Hematopoietic multipotent progenitor cell treated with erythropoietin and hydrocortisone succinate and interleukin-3 and kit ligand, for 17 days (in vitro differentiated cells): Measurements from ENCODE around the gene JDP2.

Experiments
- DNase-seq: peaks from one replicate; pipeline ENCODE4 v3.0.0-alpha.2; 2015; ENCODE audit warnings: low spot score

The JDP2 gene

GRCh38 chr14:75484711-75485429, 57.0 kb downstream of the JDP2 start:
- DNase-seq, result no peak

- no peak for DNase-seq
Observed at GRCh38 chr14:75486318-75486717, 58.5 kb downstream of the JDP2 start.

GRCh38 chr14:75487155-75487671, 59.4 kb downstream of the JDP2 start:
- DNase-seq, result no peak

- DNase-seq, result no peak
Observed at GRCh38 chr14:75489480-75489837, 61.6 kb downstream of the JDP2 start.

GRCh38 chr14:75491376-75491978, 63.7 kb downstream of the JDP2 start:
- no peak for DNase-seq

- no peak for DNase-seq
Observed at GRCh38 chr14:75492832-75493591, 65.2 kb downstream of the JDP2 start.

- DNase-seq, result no peak
Observed at GRCh38 chr14:75493592-75494087, 65.8 kb downstream of the JDP2 start.

- DNase-seq, result no peak
Observed at GRCh38 chr14:75494896-75495295, 67.1 kb downstream of the JDP2 start.

- no peak for DNase-seq
Observed at GRCh38 chr14:75495399-75495798, 67.6 kb downstream of the JDP2 start.

- DNase-seq, result no peak
Observed at GRCh38 chr14:75495882-75496281, 68.1 kb downstream of the JDP2 start.

GRCh38 chr14:75496755-75497154, 68.9 kb downstream of the JDP2 start:
- DNase-seq, result no peak

GRCh38 chr14:75497191-75497590, 69.4 kb downstream of the JDP2 start:
- no peak for DNase-seq

- no peak for DNase-seq
Observed at GRCh38 chr14:75497701-75498100, 69.9 kb downstream of the JDP2 start.

GRCh38 chr14:75499084-75499875, 71.5 kb downstream of the JDP2 start:
- DNase-seq, result no peak

- DNase-seq, result no peak
Observed at GRCh38 chr14:75501080-75501479, 73.3 kb downstream of the JDP2 start.

GRCh38 chr14:75504411-75504810, 76.6 kb downstream of the JDP2 start:
- no peak for DNase-seq

GRCh38 chr14:75506930-75507329, 79.1 kb downstream of the JDP2 start:
- DNase-seq, result no peak

- no peak for DNase-seq
Observed at GRCh38 chr14:75510547-75510946, 82.7 kb downstream of the JDP2 start.

- DNase-seq, result no peak
Observed at GRCh38 chr14:75511201-75511600, 83.4 kb downstream of the JDP2 start.

- no peak for DNase-seq
Observed at GRCh38 chr14:75513911-75514672, 86.3 kb downstream of the JDP2 start.
